HFFc6 (cell line): ENCODE measurements around the gene OR1F1. TPM values are rescaled to one million over a fixed set of nuclear protein-coding genes. Genes with fewer than 3 reads are reported as not detected.
A peak's percentile ranks its signal among the peaks of the same experiment; 100 is the strongest.

Experiments
- DNase-seq: peaks from one replicate; pipeline ENCODE4 v3.0.0-alpha.2; 2018
- H3K27ac Mint-ChIP-seq: 2 replicates; pipeline ENCODE4 v1.8.0; 2020; ENCODE audit warnings: mild to moderate bottlenecking, mixed read lengths
- H3K27me3 Mint-ChIP-seq: 2 replicates; pipeline ENCODE4 v1.8.0; 2021; ENCODE audit warnings: mild to moderate bottlenecking, moderate library complexity, mixed read lengths; ENCODE audit not compliant: insufficient read depth
- H3K36me3 Mint-ChIP-seq: 2 replicates; pipeline ENCODE4 v1.8.0; 2021; ENCODE audit warnings: low read depth, mixed read lengths
- H3K4me1 Mint-ChIP-seq: 2 replicates; pipeline ENCODE4 v1.8.0; 2020; ENCODE audit warnings: low read depth, mixed read lengths
- H3K4me3 Mint-ChIP-seq: 2 replicates; pipeline ENCODE4 v1.8.0; 2020; ENCODE audit warnings: mild to moderate bottlenecking, moderate library complexity, mixed read lengths
- H3K9me3 Mint-ChIP-seq: 2 replicates; pipeline ENCODE4 v1.8.0; 2020; ENCODE audit warnings: mild to moderate bottlenecking, mixed read lengths
- CTCF ChIP-seq: fragments of 200-600 bp; sonication (generic); IDR thresholded peaks from 2 replicates; pipeline ENCODE4 v1.5.0; 2021; ENCODE audit warnings: antibody characterized with exemption, mild to moderate bottlenecking
- total RNA-seq, 6 experiments: library from RNA; stranded (reverse); fragmentation: NEBNext Ultra II Directional; extraction: Animal tissue kit (Norgen Biotek cat#: 25700); gene quantifications; 2 replicates in 1 of 6; 3 replicates in 5 of 6; pipeline ENCODE4 v1.2.3, GENCODE V29; 2021

OR1F1 gene
- total RNA-seq, 6 experiments from 2014 or later = not detected

GRCh38 chr16:3152277-3152990 lies 35.6 kb upstream of the OR1F1 start:
- Mint-ChIP-seq H3K36me3 (no peaks in the 10 kb centered on the region), H3K27ac (peak overlapping the region; percentile 90), H3K4me3 (peak overlapping the region; percentile 91), H3K27me3 (peaks cover 19% of the 10 kb centered on the region), H3K4me1 (peaks cover 19% of the 10 kb centered on the region), H3K9me3 (0 out of 2 replicates have a peak, but pooled peaks cover 3% of the 10 kb centered on the region)
- peak; percentile 90 for DNase-seq
- peak; percentile 73 for TF ChIP-seq CTCF

GRCh38 chr16:3152991-3153368 lies 35.0 kb upstream of the OR1F1 start:
- H3K9me3 Mint-ChIP-seq = 0 out of 2 replicates have a peak, but pooled peaks cover 3% of the 10 kb centered on the region
- peaks cover 24% of the 10 kb centered on the region for H3K4me1 Mint-ChIP-seq
- DNase-seq = no peak
- no peak for TF ChIP-seq CTCF
- H3K27ac Mint-ChIP-seq = peak overlapping the region; percentile 90
- H3K4me3 Mint-ChIP-seq = peak overlapping the region; percentile 91; the same call in 1 of the 2 replicates
- no peaks in the 10 kb centered on the region for H3K36me3 Mint-ChIP-seq
- H3K27me3 Mint-ChIP-seq = peaks cover 19% of the 10 kb centered on the region

- H3K9me3 Mint-ChIP-seq = 0 out of 2 replicates have a peak, but pooled peaks cover 3% of the 10 kb centered on the region
- H3K36me3 Mint-ChIP-seq = no peaks in the 10 kb centered on the region
- peaks cover 33% of the 10 kb centered on the region for H3K4me1 Mint-ChIP-seq
- TF ChIP-seq CTCF = no peak
- no peak overlapping the region for H3K27ac Mint-ChIP-seq
- DNase-seq = no peak
- H3K27me3 Mint-ChIP-seq = peaks cover 21% of the 10 kb centered on the region
- no peak overlapping the region for H3K4me3 Mint-ChIP-seq
These were observed 32.8 kb upstream of the OR1F1 start for GRCh38 chr16:3155181-3155580.

GRCh38 chr16:3155972-3156371 lies 32.0 kb upstream of the OR1F1 start:
- Mint-ChIP-seq H3K27me3 (peaks cover 21% of the 10 kb centered on the region), H3K4me3 (no peak overlapping the region), H3K36me3 (no peaks in the 10 kb centered on the region), H3K9me3 (0 out of 2 replicates have a peak, but pooled peaks cover 3% of the 10 kb centered on the region), H3K27ac (no peak overlapping the region), H3K4me1 (peaks cover 29% of the 10 kb centered on the region)
- no peak for TF ChIP-seq CTCF
- no peak for DNase-seq

- TF ChIP-seq CTCF = no peak
- 0 out of 2 replicates have a peak, but pooled peaks cover 3% of the 10 kb centered on the region for H3K9me3 Mint-ChIP-seq
- H3K4me3 Mint-ChIP-seq = peak overlapping the region; percentile 91
- H3K4me1 Mint-ChIP-seq = peaks cover 20% of the 10 kb centered on the region
- peak overlapping the region; percentile 83 for H3K27ac Mint-ChIP-seq
- no peaks in the 10 kb centered on the region for H3K36me3 Mint-ChIP-seq
- DNase-seq = peak; percentile 99
- peaks cover 15% of the 10 kb centered on the region for H3K27me3 Mint-ChIP-seq
These were observed 30.6 kb upstream of the OR1F1 start for GRCh38 chr16:3157229-3158025.
